ENCODE measurements around the gene SV2A. TPM values are rescaled to one million over a fixed set of nuclear protein-coding genes. Genes with fewer than 3 reads are reported as not detected.
"Not testable (repeated sequence)": the region's sequence is repeated elsewhere in the genome, so short reads cannot be mapped to it uniquely, and the experiment has no call there.

Gene SV2A
- total RNA-seq, 1 experiment from 2014 or later = 2.9 TPM

- Histone ChIP-seq H3K4me3 (ENCODE audit: low read depth in 2 of 2, low read length in 2 of 2) (peak overlapping the region; percentile 91 to 95), H3K9me3 (ENCODE audit: control insufficient read depth, insufficient read depth, low read depth, low read length) (no peaks in the 10 kb centered on the region), H3K36me3 (ENCODE audit: control insufficient read depth, insufficient read depth, low read length) (no peaks in the 10 kb centered on the region; the same call in 1 of the 2 replicates), H3K27ac (ENCODE audit: low read length) (peak overlapping the region; percentile 99), H3K4me1 (ENCODE audit: control insufficient read depth, insufficient read depth, low read length) (peaks cover 15% of the 10 kb centered on the region), H3K27me3 (ENCODE audit: control insufficient read depth, insufficient read depth, low read length) (no peaks in the 10 kb centered on the region)
- ChIA-PET CTCF (interaction anchor here (0.8 to 1.1 kb wide), 2 partner anchors 50 to 299 kb away, joined by 4 to 6 read pairs; no protein-coding TSS in a partner anchor), POLR2A (interaction anchor here (0.5 to 1.3 kb wide), 6 partner anchors 29 to 299 kb away, joined by 3 to 7 read pairs (median 3); partner anchors contain the start of gene VPS45)
- in situ Hi-C loops (cut with HindIII; ENCODE audit: low pct_unique_long_range_greater_than_20kb, low sequenced_read_pairs) (no loop called here), intact Hi-C loops (cut with micrococcal nuclease; ENCODE audit: unreplicated experiment) (no loop called here)
- TF ChIP-seq, protein P1, sequence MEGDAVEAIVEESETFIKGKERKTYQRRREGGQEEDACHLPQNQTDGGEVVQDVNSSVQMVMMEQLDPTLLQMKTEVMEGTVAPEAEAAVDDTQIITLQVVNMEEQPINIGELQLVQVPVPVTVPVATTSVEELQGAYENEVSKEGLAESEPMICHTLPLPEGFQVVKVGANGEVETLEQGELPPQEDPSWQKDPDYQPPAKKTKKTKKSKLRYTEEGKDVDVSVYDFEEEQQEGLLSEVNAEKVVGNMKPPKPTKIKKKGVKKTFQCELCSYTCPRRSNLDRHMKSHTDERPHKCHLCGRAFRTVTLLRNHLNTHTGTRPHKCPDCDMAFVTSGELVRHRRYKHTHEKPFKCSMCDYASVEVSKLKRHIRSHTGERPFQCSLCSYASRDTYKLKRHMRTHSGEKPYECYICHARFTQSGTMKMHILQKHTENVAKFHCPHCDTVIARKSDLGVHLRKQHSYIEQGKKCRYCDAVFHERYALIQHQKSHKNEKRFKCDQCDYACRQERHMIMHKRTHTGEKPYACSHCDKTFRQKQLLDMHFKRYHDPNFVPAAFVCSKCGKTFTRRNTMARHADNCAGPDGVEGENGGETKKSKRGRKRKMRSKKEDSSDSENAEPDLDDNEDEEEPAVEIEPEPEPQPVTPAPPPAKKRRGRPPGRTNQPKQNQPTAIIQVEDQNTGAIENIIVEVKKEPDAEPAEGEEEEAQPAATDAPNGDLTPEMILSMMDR (IDR thresholded peaks at IDR 0.05) = no peak
- TF ChIP-seq REST (IDR thresholded peaks at IDR 0.05; ENCODE audit: insufficient read depth in 1 of 2, low read depth in 2 of 2, low read length in 1 of 2) (peak in 1 of 2 experiments; percentile 21; a peak in 1 of 4 replicates), POLR2AphosphoS5 (IDR thresholded peaks at IDR 0.05; ENCODE audit: low read depth, low read length) (peak; percentile 94), SIN3A (IDR thresholded peaks at IDR 0.05; ENCODE audit: borderline replicate concordance, insufficient read depth, low read depth, low read length) (peak; percentile 66), TCF7L2 (IDR thresholded peaks at IDR 0.05; ENCODE audit: low read depth, low read length) (peak; percentile 10; the same call in 1 of the 2 replicates)
- BruUV-seq (replicated peaks) = no TSS peak
- peak; percentile 95 for DNase-seq (ENCODE audit: low read depth, low spot score)
- peak; percentile 71 for ATAC-seq
Measured at GRCh38 chr1:149887456-149888246, 30.0 kb downstream of the SV2A start.

DNA sequence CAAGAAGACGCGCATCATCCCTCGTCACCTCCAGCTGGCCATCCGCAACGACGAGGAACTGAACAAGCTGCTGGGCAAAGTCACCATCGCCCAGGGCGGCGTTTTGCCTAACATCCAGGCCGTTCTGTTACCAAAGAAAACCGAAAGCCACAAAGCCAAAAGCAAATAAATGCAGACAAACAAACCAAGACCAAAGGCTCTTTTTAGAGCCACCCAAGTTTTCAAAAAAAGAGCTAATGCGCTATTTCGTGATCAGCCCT, 30.5 kb downstream of the SV2A start:
- H3K36me3 ChIP-seq (ENCODE audit: control insufficient read depth, insufficient read depth, low read length); intact Hi-C loops (cut with micrococcal nuclease; ENCODE audit: unreplicated experiment); H3K27me3 ChIP-seq (ENCODE audit: control insufficient read depth, insufficient read depth, low read length); ATAC-seq; DNase-seq (ENCODE audit: low read depth, low spot score); BruUV-seq (replicated peaks); H3K9me3 ChIP-seq (ENCODE audit: control insufficient read depth, insufficient read depth, low read depth, low read length); in situ Hi-C loops (cut with HindIII; ENCODE audit: low pct_unique_long_range_greater_than_20kb, low sequenced_read_pairs): not testable (repeated sequence)
- Histone ChIP-seq H3K4me3 (ENCODE audit: low read depth in 2 of 2, low read length in 2 of 2) (peak overlapping the region; percentile 91 to 95), H3K27ac (ENCODE audit: low read length) (peak overlapping the region; percentile 99), H3K4me1 (ENCODE audit: control insufficient read depth, insufficient read depth, low read length) (peaks cover 15% of the 10 kb centered on the region)
- ChIA-PET CTCF (interaction anchor here (0.8 kb wide), 1 partner anchor 300 kb away, joined by 6 read pairs; no protein-coding TSS in a partner anchor), POLR2A (interaction anchor here (0.5 to 1.2 kb wide), 4 partner anchors 29 to 300 kb away, joined by 3 to 7 read pairs (median 3); no protein-coding TSS in a partner anchor)
- 0 out of 4 replicates have a peak, but pooled peaks of 1 of the 2 experiments have one; percentile 10 for TF ChIP-seq REST (IDR thresholded peaks at IDR 0.05; ENCODE audit: insufficient read depth in 1 of 2, low read depth in 2 of 2, low read length in 1 of 2)

Measured in Panc1 (cell line).